Endothelial cell of umbilical vein (primary cell): ENCODE results near the gene TREML2.

Source experiments
- CTCF ChIP-seq, 2 donors: IDR thresholded peaks; 1 replicate in 1 of 2; 2 replicates in 1 of 2; pipeline ENCODE4 v1.5.1; 2011; ENCODE audit warnings: low read length in 2 of 2, mild to moderate bottlenecking in 2 of 2, moderate library complexity in 2 of 2, control low read depth in 1 of 2, inconsistent platforms in 1 of 2, low read depth in 1 of 2; ENCODE audit not compliant: insufficient read depth in 1 of 2; ENCODE audit errors: extremely low read depth in 1 of 2
- EZH2 ChIP-seq: IDR thresholded peaks from 2 replicates; pipeline ENCODE4 v1.6.1; 2012; ENCODE audit warnings: borderline replicate concordance, low read depth, mild to moderate bottlenecking, moderate library complexity, low read length, inconsistent platforms; ENCODE audit not compliant: severe bottlenecking
- JUN ChIP-seq: IDR thresholded peaks from 2 replicates; pipeline ENCODE4 v1.6.1; 2011; ENCODE audit warnings: borderline replicate concordance, low read depth; ENCODE audit not compliant: insufficient read length, insufficient read depth
- MYC ChIP-seq: IDR thresholded peaks from one replicate; pipeline ENCODE4 v1.6.1; 2011; ENCODE audit warnings: mild to moderate bottlenecking, low read depth, low read length
- POLR2A ChIP-seq: IDR thresholded peaks from 2 replicates; pipeline ENCODE4 v1.6.1; 2012; ENCODE audit warnings: low read depth, mild to moderate bottlenecking, control low read depth, low read length
- POLR2AphosphoS5 ChIP-seq: IDR thresholded peaks from 2 replicates; pipeline ENCODE4 v1.6.1; 2012; ENCODE audit warnings: low read depth, mild to moderate bottlenecking, control low read depth, low read length, moderate library complexity; ENCODE audit not compliant: insufficient read depth

- TF ChIP-seq POLR2AphosphoS5 (no peak), MYC (no peak), POLR2A (no peak), CTCF (IDR thresholded peaks at IDR 0.05; ENCODE audit: extremely low read depth in 1 of 2, insufficient read depth in 1 of 2, low read depth in 1 of 2, low read length in 2 of 2) (peak; percentile 42 to 78), JUN (no peak), EZH2 (no peak)
These were observed 9.4 kb downstream of the TREML2 start for GRCh38 chr6:41191569-41191968.
